NOMO-1 treated with DMSO at 0.1 percent for 48 hours (cell line): ENCODE measurements around the gene RNASEH2A.
A peak's percentile ranks its signal among the peaks of the same experiment; 100 is the strongest.
"Not testable (repeated sequence)": the region's sequence is repeated elsewhere in the genome, so short reads cannot be mapped to it uniquely, and the experiment has no call there.

Experiments
- DNase-seq: peaks from one replicate; lab custom pipeline; 2025; ENCODE audit not compliant: unreplicated experiment; lab: John Stamatoyannopoulos, UW

Gene RNASEH2A

DNA sequence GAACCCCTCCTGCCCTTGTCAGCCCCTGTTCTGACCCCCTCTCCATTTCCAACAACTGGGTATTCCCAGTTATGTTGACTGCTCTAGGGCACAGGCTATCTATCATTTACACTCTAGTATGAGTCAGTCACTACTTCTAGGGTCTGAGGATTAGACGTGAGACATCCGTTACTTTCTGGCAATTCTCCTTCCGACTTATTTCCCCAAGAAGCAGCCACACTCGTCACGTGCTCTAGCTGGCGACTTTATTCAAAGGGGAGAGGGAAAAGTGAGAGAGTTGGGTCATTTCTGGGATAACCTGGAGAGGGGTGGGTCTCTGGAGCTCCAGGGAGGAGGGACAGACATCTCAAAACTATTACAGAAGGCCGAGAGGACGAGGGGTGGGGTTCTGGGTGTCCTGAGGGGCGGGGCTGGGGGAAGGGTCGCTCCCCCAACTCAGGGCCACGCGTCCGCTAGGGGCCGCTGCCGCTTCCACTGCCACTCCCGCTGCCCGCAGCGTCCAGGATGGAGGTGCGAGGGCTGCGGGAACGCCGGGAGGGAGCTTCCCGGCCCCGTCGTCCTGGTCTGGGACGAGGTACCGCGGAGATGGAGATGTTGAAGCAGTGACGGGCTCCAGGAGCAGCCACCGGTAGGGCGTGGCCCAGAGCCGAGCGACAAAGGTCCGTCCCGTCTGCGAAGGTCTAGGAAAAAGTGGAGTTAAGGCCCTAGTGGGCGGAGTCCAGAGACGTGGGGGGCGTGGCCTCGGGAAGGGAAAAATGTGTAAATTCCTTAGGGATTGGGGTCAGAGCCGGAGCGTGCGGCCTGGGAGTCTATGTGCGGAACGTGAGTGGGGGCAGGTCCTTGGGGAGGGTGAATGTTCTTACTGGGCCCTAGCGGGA, 19.1 kb downstream of the RNASEH2A start:
- DNase-seq = no peak

DNA sequence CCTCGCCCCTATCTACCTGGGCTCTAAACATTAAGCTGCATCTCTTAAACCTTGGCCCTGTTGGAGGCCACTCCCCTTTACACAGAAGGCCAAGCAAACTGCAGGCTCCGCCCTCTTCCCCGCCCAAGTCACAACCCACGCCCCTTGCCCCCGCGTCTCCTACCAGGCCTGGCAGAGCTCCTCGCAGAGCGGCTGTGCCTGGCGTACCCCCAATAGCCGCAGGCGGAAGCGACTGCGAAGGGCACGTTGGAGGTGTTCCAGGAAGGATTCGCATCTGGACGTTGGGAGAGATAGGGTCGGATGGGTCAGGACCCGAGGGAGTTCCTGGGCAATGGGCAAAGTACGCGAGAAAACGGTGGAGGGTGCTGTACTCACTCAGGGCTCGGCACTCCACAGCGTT, 22.1 kb downstream of the RNASEH2A start:
- peak; percentile 45 for DNase-seq

DNA sequence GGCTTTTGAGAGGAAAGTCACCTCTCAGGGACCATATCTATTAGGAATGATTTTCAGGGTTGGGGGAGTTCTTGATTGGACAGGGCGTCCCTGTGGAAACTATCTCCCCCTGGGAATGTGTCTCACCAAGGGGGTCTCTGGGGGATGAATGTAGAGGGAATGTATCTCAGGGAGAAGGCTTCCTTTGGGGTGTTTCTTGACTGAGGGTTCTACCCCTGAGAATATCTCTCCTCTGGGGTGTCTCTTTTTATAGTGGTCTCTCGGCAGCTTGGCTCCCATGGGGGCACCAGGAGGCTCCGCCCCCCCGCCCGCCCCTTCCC, 27.0 kb downstream of the RNASEH2A start:
- DNase-seq = no peak

DNA sequence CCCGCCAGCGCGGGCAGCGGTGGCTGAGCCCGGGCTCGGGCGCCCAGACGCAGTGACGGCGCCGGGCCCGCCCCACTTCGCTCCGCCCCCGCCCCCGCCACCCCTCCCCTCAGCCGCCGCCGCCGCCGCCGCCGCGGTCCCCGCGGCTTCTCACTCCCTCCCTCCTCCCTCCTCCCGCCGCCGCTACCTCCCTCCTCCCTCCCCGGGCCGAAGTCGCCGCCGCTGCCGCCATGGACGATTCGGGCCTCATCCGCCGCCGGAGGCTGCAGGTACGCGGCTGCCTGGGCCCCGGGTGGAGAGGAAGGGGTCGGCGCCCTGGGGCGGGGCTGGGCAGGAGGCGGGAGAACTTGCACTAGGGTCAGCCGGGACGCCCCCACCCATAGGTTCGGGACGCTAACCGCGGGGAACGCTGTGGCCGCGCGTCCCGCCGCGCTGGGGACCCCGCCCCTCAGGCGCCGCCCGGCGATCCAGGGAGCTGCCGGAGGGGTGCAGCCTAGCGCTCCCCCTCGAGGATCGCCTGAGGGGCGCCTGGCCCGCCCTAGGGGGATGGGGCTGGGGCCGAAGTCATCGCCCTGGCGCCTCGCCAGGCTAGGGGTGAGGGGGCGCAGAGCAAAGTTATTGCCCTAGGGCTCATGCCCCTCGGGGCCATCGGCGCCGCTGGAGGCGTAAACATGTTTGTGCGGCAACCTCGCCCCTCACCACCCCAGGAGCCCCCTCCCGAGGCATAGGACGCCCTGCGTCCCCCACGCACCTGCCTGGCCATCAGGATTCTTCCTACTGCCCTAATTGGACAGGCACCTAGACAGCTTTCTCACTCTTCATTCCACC, 27.6 kb downstream of the RNASEH2A start:
- no peak for DNase-seq

DNA sequence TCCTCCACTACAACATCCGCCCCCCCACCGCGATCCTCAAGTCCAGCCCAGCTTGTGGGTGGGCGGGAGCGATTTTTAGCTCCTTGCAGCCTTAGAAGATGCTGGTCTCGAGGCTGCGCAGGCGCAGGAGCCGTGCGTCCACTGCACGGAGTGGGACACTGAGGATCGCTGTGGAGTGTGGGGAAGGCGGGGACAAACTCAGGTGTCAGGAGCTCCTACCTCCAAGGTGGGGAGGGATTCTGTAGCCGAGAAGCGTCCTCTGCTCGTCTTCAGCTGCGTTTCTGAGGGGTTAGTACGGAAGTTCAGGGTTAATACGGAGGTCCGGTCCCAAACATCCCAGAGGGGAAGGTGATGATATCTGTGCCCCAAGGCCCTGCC, 28.2 kb downstream of the RNASEH2A start, which contains the start of gene RTBDN:
RTBDN (minus strand) TSS at position 14 of the 378 bp plus-strand sequence. CDS start 4,600 bp downstream, outside the sequence.
- DNase-seq = no peak

DNA sequence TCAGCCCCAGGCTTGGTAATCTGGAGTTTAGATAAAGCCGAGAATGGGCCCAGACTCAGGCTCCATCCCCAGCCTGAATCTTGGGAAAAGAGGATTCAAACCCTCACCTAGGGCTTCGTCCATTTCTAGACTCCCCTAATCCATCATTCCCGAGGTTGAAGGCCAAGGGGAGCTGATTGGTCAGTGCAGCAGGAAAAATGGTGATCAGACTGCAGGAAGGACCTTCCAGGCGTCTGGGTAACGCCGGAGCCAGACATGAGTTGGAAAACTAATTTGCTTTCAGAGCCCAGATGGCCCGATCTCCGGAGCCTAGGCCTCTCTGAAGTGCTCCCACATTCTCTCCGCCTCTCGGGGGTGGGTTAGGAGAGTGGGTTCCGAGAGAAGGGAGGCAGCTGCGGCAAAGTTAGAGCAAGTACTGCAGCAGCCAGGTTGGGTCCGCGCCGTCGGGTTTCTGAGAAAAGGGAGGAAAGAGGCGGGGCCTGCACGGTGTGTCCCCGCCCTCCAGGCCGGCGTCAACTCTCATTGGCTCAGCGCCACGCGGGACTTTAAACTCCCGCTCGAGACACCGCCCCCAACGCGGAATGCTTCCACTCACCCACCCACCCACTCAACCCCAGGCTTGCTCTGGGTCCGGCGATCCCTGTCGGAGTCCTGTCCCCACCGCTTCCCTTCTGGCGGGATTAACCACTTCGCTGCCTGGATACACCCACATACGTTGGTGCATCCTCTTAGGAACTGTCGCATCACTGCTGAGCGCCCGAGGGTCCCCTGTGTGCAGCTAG, 28.8 kb downstream of the RNASEH2A start:
- no peak for DNase-seq

DNA sequence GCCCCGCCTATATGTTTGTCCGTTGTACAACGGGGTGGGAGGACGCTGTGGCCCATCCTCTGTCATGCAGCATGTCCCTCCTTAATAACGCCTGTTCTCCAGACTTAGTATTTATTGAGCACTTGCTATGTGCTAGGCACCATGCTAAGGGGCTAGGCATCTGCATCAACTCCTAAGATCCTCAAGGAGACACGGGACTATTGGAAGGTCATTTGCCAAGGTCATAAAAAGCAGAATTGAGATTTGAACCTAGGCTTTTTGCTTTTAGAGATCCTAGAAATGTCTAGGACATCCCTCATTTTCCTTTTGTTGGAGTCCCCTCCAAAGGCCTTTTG, 30.1 kb downstream of the RNASEH2A start:
- no peak for DNase-seq

DNA sequence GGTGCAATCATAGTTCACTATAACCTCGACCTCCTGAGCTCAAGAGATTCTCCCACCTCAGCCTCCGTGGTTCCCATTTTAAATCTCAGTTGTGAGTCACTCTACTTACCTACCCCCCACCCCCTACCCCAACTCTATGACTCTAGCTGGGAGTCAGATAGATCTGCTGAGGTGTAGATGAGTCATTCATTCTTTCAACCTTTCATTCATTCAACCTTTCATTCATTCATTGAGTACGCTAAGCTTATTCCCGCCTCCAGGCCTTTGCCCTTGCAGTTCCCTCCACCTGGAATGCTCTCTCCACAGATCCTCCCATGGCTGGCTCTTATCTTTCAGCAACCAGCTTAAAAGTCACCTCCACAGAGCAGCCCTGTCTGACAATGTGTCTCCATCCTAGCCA, 30.8 kb downstream of the RNASEH2A start:
- no peak for DNase-seq

DNA sequence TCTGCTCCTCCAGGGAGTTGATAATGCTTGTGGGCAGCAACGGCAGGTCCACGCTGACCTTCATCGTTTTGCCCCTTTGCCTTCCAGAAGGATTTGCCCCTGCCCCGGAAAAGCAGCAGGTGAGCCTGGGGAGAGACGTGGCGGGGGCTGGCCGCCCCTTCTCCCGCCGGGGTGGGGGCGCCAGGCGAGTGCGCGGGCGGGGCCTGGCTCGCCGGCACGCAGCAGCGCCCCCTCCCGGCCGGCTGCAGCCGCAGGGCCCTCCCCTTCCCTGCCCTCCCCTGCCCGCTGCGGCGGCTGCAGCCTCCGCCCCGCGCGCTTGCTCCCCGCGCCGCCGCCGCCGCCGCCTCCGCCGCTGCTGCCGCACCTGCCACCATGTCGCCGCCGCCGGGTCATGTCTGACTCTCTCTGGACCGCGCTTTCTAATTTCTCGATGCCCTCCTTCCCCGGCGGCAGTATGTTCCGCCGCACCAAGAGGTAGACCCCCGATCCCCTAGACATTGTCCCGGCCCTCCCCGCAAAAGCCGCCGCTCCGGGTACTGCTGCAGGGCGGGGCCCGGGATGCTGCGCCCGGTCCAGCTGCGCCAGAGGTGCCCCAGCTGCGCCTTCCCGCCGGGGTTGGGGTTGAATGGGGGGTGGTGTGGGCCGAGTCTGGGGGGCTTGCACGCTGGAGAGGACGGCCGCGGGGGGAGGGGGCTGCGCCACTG, 31.9 kb downstream of the RNASEH2A start, which contains the start of gene MAST1:
MAST1 (plus strand) TSS at position 334 of the 704 bp plus-strand sequence; CDS start at position 392, 58 bp downstream.
- peak; percentile 30 for DNase-seq

DNA sequence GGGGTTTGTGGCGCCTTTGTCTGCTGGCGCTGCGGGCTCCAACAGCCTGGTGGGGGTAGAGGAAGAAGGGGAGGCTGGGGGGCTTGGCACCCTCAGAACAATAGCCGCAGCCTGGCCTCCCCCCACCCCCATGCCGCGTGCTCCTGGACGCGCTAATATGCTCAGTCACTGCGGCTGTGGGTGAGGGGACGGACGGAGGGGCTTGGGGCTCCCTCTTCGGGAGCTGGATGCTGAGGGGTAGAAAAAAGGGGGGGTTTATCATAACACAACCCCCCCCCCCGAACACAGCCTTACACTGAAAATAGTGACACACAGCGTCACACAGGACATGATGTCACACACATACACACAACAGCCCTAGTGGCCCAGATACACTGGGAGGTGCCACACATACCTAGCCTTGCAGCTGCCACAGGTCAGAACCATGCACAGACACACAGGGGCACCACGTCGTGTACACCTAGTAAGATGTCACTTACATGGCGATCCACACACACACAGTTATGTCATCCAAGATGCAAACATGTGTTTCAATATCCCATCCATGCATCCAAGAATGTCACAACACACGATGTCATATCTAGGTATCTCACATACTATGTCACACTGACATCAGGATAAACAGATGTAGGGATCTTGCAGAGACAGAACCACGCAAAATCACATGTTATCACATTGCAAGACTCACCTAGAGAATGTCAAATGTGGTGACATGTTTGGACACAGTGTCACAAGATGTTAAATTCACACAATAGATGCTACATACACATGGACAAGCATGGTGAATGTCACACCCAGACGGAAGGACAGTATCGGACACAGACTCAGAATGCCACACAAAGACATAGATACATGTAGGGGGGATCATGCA, 32.7 kb downstream of the RNASEH2A start:
- DNase-seq = no peak

DNA sequence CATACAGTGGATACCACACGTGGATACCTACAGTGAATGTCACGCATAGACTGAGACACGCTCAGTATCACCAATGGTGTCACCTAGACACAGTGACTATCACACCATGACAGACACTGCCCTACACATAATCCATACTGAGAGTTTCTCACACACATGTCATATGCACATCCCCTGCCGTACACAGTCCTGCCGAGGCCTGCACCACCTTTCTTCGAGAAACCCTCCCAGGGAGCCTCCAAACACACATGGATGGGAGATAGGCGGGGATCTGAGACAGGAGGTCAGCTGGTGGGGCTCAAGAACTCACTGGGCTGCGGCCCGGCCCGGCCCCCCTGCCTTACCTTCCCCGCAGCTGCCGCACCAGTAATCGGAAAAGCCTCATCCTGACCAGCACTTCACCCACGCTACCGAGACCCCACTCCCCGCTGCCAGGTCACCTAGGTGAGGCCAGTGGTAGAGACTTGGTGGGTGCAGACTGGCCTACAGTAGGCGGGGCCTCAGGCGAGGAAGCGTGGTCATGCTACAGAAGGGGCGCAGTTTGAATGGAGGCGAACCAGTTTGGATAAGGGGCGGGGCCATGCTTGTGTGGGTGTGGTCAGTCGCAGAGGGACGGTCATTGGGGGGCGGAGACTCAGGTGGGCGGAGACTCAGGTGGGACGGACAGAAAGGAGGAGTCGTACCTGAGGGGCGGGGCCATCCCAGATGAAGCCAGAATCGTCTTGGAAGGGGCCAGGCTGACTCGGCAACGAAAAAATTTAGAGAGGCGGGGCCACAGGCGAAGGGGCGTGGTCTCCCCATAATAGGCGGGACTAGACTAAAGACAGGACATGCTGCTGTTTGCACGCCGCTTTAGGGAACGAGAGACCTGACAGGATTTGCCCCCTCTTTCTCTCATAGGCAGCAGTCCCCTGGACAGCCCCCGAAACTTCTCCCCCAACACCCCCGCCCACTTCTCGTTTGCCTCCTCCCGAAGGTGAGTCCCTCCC, 34.0 kb downstream of the RNASEH2A start:
- peak; percentile 14 for DNase-seq

DNA sequence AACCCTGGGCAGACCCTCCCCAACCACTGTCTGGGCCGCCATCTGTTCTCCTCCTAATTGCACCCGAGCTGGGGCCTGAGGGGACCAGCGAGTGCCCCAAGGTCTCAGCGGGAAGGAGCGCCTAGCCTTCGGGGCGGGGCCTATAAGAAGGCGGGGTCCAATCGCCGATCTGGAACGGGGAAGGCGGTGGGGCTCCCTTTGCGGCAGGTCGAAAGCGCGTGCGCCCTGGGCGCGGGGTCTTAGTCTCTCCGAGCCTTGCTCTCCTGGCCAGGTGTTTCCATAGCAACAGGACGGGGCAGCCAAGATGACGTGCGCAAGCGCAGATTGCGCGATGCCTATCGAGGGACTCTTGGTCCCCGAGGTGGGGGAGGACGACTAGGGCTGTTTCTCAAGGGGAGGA, 34.7 kb downstream of the RNASEH2A start:
- DNase-seq = no peak

DNA sequence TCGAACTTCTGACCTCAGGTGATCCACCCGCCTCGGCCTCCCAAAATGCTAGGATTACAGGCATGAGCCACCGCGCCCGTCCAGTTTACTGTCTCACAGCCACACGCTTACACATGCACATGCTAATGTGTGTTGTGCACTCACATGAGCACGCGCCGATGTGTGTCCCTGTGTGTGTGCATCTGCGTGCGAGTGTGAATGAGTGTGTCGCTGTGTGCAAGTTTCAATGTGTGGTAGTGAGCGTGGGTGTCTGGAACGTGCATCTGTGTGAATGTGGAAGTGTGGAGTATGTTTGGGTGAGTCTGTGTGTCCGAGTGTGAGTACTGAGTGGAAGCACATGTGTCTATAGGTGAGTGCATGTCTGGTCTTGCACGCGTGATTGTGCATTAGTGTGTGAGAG, 36.1 kb downstream of the RNASEH2A start:
- no peak for DNase-seq

DNA sequence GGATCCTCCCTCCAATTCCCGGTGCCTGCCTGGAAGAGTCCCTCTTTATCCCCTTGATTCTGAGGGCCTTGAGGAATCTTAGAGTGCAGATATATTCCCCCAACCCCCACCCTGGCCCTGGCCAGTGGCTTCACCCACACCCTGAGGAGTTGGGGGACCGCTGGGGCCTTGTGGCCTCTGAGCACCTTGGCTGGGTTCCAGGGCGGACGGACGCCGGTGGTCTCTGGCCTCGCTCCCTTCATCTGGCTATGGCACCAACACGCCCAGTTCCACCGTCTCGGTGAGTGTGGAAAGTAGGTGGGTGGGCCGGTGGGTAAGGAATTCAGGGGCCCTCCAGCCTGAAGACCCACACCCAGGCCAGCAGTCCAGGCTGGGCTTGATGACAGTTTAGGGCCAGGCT, 36.9 kb downstream of the RNASEH2A start:
- DNase-seq = no peak

DNA sequence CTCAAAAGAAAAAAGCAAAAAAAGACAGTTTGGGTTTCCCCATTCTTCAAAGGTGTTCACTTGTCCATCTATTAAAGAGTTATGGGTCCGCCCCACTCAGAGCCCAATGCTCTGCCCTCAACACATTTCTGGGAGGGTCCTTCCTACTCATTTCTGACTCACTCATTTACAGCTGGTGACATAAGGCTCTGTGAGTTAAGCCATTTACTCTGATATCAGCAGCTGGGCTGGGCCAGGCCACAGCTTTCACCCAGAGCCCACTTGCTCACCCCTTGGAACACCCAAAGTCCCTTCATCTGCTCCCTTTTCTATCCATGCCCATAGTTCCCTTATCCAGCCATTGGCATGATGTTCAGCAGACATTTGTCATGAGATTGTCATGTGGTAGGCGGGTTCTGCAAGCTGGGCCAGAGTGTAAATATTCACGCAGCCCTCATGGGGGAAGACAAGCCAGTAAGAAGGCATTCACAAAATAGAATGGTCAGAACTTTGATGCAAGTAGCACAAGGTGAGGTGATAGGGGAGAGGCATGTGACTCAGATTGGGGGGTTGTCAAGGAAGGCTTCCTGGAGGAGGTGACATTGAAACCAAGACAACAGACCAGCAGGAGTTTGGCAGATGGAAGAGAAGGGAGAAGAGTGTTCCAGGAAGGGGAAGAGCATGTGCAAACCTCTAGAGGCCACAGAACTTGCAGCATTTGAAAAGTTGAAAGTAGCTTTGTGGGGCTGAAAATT, 37.8 kb downstream of the RNASEH2A start:
- no peak for DNase-seq

DNA sequence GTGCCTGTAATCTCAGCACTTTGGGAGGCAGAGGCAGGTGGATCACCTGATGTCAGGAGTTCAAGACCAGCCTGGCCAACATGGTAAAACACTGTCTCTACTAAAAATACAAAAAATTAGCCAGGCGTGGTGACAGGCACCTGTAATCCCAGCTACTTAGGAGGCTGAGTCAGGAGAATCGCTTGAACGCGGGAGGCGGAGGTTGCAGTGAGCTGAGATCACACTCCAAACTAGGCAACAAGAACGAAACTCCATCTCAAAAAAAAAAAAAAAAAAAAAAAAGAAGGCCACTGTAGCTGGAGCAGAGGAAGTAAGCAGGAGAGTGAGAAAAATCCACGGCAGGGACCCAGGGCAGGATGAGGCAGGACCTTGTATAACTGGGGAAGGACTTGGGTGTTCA, 40.2 kb downstream of the RNASEH2A start:
- DNase-seq = not testable (repeated sequence)

DNA sequence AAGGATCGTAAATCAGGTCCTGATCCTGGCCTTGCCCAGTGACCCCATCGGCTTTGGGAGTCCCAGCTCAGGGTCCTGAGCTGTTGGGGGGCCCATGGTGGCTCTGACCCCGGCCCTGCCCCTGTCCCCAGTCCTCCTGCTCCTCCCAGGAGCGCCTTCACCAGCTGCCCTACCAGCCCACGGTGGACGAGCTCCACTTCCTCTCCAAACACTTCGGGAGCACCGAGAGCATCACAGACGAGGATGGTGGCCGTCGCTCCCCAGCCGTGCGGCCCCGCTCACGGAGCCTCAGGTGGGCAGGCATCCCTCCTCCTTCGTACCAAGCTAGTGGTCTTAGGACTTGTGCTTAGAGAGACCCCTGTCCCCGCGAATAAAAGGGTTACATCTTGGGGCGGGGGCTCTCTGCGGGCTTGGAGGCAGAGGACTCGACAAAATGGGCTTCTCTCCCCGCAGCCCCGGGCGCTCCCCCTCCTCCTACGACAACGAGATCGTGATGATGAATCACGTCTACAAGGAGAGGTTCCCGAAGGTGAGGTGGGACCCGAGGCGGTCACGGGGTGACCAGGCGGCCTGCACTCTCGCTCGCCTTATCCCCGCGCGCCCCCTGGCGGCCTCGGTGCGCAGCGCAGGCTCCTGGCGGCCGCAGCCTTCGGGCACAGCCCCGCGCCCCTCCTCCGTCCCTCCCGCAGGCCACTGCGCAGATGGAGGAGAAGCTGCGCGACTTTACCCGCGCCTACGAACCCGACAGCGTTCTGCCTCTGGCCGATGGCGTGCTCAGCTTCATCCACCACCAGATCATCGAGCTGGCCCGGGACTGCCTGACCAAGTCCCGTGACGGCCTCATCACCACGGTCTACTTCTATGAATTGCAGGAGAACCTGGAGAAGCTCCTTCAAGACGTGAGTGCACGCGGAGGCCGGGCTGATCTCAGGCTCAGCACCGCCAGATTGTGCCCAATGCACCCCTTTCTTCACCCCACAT, 41.1 kb downstream of the RNASEH2A start:
- peak; percentile 74 for DNase-seq
